Stomach (tissue), 4 donors: ENCODE results near the gene ELAC2.

ENCODE experiments used
- EP300 ChIP-seq: sonication (generic); formaldehyde crosslinking; IDR thresholded peaks from one replicate; pipeline ENCODE4 v1.6.1; 2017; ENCODE audit warnings: antibody characterized with exemption
- POLR2AphosphoS5 ChIP-seq, 3 donors: sonication (generic); formaldehyde crosslinking; IDR thresholded peaks; one replicate each; pipeline ENCODE4 v1.6.1; 2016; ENCODE audit warnings: antibody characterized with exemption in 3 of 3
- TF ChIP-seq, protein P1 (sequence below), 7 experiments: fragments of 450-650 bp in 4 of 7; fragments of 200-600 bp in 3 of 7; sonication (generic) in 3 of 7; IDR thresholded peaks; one replicate each; pipeline ENCODE4 v1.5.1; 2016 to 2019; ENCODE audit warnings: antibody characterized with exemption in 7 of 7, control low read depth in 2 of 7, mild to moderate bottlenecking in 1 of 7

GRCh38 chr17:12990926-12991325 lies 26.9 kb downstream of the ELAC2 start:
- TF ChIP-seq EP300, result no peak
- TF ChIP-seq, protein P1, sequence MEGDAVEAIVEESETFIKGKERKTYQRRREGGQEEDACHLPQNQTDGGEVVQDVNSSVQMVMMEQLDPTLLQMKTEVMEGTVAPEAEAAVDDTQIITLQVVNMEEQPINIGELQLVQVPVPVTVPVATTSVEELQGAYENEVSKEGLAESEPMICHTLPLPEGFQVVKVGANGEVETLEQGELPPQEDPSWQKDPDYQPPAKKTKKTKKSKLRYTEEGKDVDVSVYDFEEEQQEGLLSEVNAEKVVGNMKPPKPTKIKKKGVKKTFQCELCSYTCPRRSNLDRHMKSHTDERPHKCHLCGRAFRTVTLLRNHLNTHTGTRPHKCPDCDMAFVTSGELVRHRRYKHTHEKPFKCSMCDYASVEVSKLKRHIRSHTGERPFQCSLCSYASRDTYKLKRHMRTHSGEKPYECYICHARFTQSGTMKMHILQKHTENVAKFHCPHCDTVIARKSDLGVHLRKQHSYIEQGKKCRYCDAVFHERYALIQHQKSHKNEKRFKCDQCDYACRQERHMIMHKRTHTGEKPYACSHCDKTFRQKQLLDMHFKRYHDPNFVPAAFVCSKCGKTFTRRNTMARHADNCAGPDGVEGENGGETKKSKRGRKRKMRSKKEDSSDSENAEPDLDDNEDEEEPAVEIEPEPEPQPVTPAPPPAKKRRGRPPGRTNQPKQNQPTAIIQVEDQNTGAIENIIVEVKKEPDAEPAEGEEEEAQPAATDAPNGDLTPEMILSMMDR (IDR thresholded peaks at IDR 0.05), result no peak
- TF ChIP-seq POLR2AphosphoS5 (IDR thresholded peaks at IDR 0.05), result no peak
